ENCODE data around the gene ATG9A.
"Not testable (repeated sequence)": the region's sequence is repeated elsewhere in the genome, so short reads cannot be mapped to it uniquely, and the experiment has no call there.

- TF ChIP-seq SALL2 (tag by site-specific recombination; IDR thresholded peaks at IDR 0.05; ENCODE audit: borderline replicate concordance); HOXA7 (CRISPR knock-in tag; IDR thresholded peaks at IDR 0.05; ENCODE audit: borderline replicate concordance); CTCF (tag by site-specific recombination; IDR thresholded peaks at IDR 0.05); GFI1B (tag by site-specific recombination; IDR thresholded peaks at IDR 0.05); ZNF510 (tag by site-specific recombination; IDR thresholded peaks at IDR 0.05; ENCODE audit: insufficient replicate concordance); ZNF530 (tag by site-specific recombination; IDR thresholded peaks at IDR 0.05; ENCODE audit: low read depth); ZNF148 (tag by site-specific recombination; IDR thresholded peaks at IDR 0.05; ENCODE audit: borderline replicate concordance); SP3 (tag by site-specific recombination; IDR thresholded peaks at IDR 0.05); ZNF302 (tag by site-specific recombination; IDR thresholded peaks at IDR 0.05; ENCODE audit: low read depth); ATF2 (tag by site-specific recombination; IDR thresholded peaks at IDR 0.05; ENCODE audit: low read depth); ZNF335 (tag by site-specific recombination; conservative IDR thresholded peaks at IDR 0.05); ZBTB20 (tag by site-specific recombination; IDR thresholded peaks at IDR 0.05): not testable (repeated sequence)
- TF ChIP-seq ZNF140 (tag by site-specific recombination; IDR thresholded peaks at IDR 0.05) (peak; percentile 45; the same call in 1 of the 2 replicates), ZBTB11 (tag by site-specific recombination; conservative IDR thresholded peaks at IDR 0.05; ENCODE audit: low read depth) (peak; percentile 63)
These were observed 29.5 kb upstream of the ATG9A start for GRCh38 chr2:219258942-219259341.

All from HEK293 (cell line).